NOMO-1 treated with dmso at 0.1 percent for 144 hours (cell line): ENCODE measurements around the gene ZSWIM6.

ENCODE experiments used
- DNase-seq: peaks from one replicate; lab custom pipeline; 2025; ENCODE audit not compliant: unreplicated experiment; lab: John Stamatoyannopoulos, UW

Gene ZSWIM6

GRCh38 chr5:61526207-61526519 is 194.1 kb downstream of the ZSWIM6 start:
- DNase-seq: no peak

GRCh38 chr5:61532983-61533382 is 200.9 kb downstream of the ZSWIM6 start:
- DNase-seq: no peak

- DNase-seq: no peak
Observed at GRCh38 chr5:61534481-61535267, 202.6 kb downstream of the ZSWIM6 start.

GRCh38 chr5:61535828-61536227 is 203.8 kb downstream of the ZSWIM6 start:
- DNase-seq: no peak

- DNase-seq: no peak
Observed at GRCh38 chr5:61536922-61537321, 204.9 kb downstream of the ZSWIM6 start.

- no peak for DNase-seq
Observed at GRCh38 chr5:61538722-61539501, 206.9 kb downstream of the ZSWIM6 start.

GRCh38 chr5:61549530-61549929 is 217.5 kb downstream of the ZSWIM6 start:
- no peak for DNase-seq

GRCh38 chr5:61551637-61552313 is 219.7 kb downstream of the ZSWIM6 start:
- no peak for DNase-seq

- no peak for DNase-seq
Observed at GRCh38 chr5:61559146-61559545, 227.1 kb downstream of the ZSWIM6 start.

- no peak for DNase-seq
Observed at GRCh38 chr5:61559722-61560121, 227.7 kb downstream of the ZSWIM6 start.

- no peak for DNase-seq
Observed at GRCh38 chr5:61563401-61563800, 231.3 kb downstream of the ZSWIM6 start.

- DNase-seq: no peak
Observed at GRCh38 chr5:61567337-61567736, 235.3 kb downstream of the ZSWIM6 start.

GRCh38 chr5:61569353-61569752 is 237.3 kb downstream of the ZSWIM6 start:
- DNase-seq: no peak

GRCh38 chr5:61570767-61571166 is 238.7 kb downstream of the ZSWIM6 start:
- no peak for DNase-seq

GRCh38 chr5:61572959-61573358 is 240.9 kb downstream of the ZSWIM6 start:
- no peak for DNase-seq

GRCh38 chr5:61575103-61575502 is 243.0 kb downstream of the ZSWIM6 start:
- DNase-seq: no peak

- no peak for DNase-seq
Observed at GRCh38 chr5:61575581-61575980, 243.5 kb downstream of the ZSWIM6 start.

GRCh38 chr5:61576556-61576955 is 244.5 kb downstream of the ZSWIM6 start:
- DNase-seq: no peak

- DNase-seq: no peak
Observed at GRCh38 chr5:61578858-61579503, 246.9 kb downstream of the ZSWIM6 start.

- no peak for DNase-seq
Observed at GRCh38 chr5:61582205-61582820, 250.3 kb downstream of the ZSWIM6 start.

- no peak for DNase-seq
Observed at GRCh38 chr5:61582887-61583286, 250.8 kb downstream of the ZSWIM6 start.
